Measurements from ENCODE around the gene SOCS7. TPM values are rescaled to one million over a fixed set of nuclear protein-coding genes. Genes with fewer than 3 reads are reported as not detected.

The SOCS7 gene
- total and polyA plus RNA-seq, 10 of the 15 experiments (the other 5 are each of a cell fraction or from before 2014, with no cell fraction given): 0.68 to 12.8 (median 7.3) TPM

- ChIA-PET CTCF (interaction anchor here (2.1 kb wide), 1 partner anchor 21 kb away, joined by 8 read pairs; no protein-coding TSS in a partner anchor), SMC1A (ENCODE audit: uncharacterized antibody, unreplicated experiment) (interaction anchor here (1.7 kb wide), 1 partner anchor 21 kb away, joined by 4 read pairs; no protein-coding TSS in a partner anchor), RAD21 (ENCODE audit: unreplicated experiment) (no interaction called here), POLR2A (no interaction called here)
- Histone ChIP-seq H3K27me3 (replicated peaks in 1 of 2; ENCODE audit: control insufficient read depth in 2 of 2, insufficient read depth in 2 of 2, low read length in 1 of 2) (no peaks in the 10 kb centered on the region), H2AFZ (ENCODE audit: control insufficient read depth, low read depth, low read length) (no peak overlapping the region), H3K4me1 (ENCODE audit: control insufficient read depth, insufficient read depth, low read length) (no peaks in the 10 kb centered on the region; the same call in 1 of the 2 replicates), H3K4me3 (no peak overlapping the region), H3K9ac (ENCODE audit: control insufficient read depth, insufficient read depth, low read length) (no peak overlapping the region), H3K9me3 (replicated peaks; ENCODE audit: control insufficient read depth, insufficient read depth, low read length) (no peaks in the 10 kb centered on the region), H3K27ac (ENCODE audit: control insufficient read depth, insufficient read depth) (no peak overlapping the region), H4K20me1 (ENCODE audit: control insufficient read depth, insufficient read depth) (no peaks in the 10 kb centered on the region), H3K4me2 (ENCODE audit: control insufficient read depth, insufficient read depth) (no peak overlapping the region), H3K36me3 (ENCODE audit: control insufficient read depth in 2 of 2, insufficient read depth in 2 of 2, low read length in 1 of 2) (peaks cover 0 to 3% of the 10 kb centered on the region in 2 experiments; a peak in 1 of 4 replicates), H3K79me2 (ENCODE audit: control insufficient read depth, insufficient read depth, low read length) (no peaks in the 10 kb centered on the region)
- ATAC-seq (no peak), FAIRE-seq (no peak), DNase-seq (ENCODE audit: low read depth, low spot score) (no peak)
- no peak for TF ChIP-seq STAT3 (IDR thresholded peaks at IDR 0.05; ENCODE audit: low read depth, low read length)
- TF ChIP-seq IRF4 (IDR thresholded peaks at IDR 0.05; ENCODE audit: low read depth, low read length): no peak
- no peak for TF ChIP-seq NFIC (IDR thresholded peaks at IDR 0.05; ENCODE audit: low read depth, low read length)
- TF ChIP-seq EP300 (IDR thresholded peaks at IDR 0.05; ENCODE audit: borderline replicate concordance in 1 of 2, control insufficient read depth in 1 of 2, low read depth in 2 of 2, low read length in 2 of 2): no peak
- TF ChIP-seq ZBTB33 (IDR thresholded peaks at IDR 0.05): no peak
- in situ Hi-C loops (cut with MboI): no loop called here
- WGBS (ENCODE audit: insufficient coverage, insufficient replicate concordance, low lambda C conversion rate, missing lambda C conversion rate): 25% methylated on average over 7 of the region's 7 CpGs
- intact Hi-C loops (cut with micrococcal nuclease; ENCODE audit: unreplicated experiment): no loop called here
- BruUV-seq (replicated peaks): no TSS peak
These were observed 23.0 kb upstream of the SOCS7 start for GRCh38 chr17:38328620-38329019.

GRCh38 chr17:38329284-38329683, 22.4 kb upstream of the SOCS7 start:
- POLR2A ChIA-PET: no interaction called here
- 62% methylated on average over 7 of the region's 7 CpGs for WGBS (ENCODE audit: insufficient coverage, insufficient replicate concordance, low lambda C conversion rate, missing lambda C conversion rate)
- in situ Hi-C loops (cut with MboI): no loop called here

More at GRCh38 chr17:38329284-38329683, 22.4 kb upstream of the SOCS7 start:
- no peaks in the 10 kb centered on the region; the same call in 1 of the 2 replicates for H3K4me1 ChIP-seq (ENCODE audit: control insufficient read depth, insufficient read depth, low read length)
- DNase-seq (ENCODE audit: low read depth, low spot score) (no peak), ATAC-seq (no peak), FAIRE-seq (no peak)
- no peaks in the 10 kb centered on the region for H4K20me1 ChIP-seq (ENCODE audit: control insufficient read depth, insufficient read depth)
- H3K27me3 ChIP-seq (replicated peaks in 1 of 2; ENCODE audit: control insufficient read depth in 2 of 2, insufficient read depth in 2 of 2, low read length in 1 of 2): no peaks in the 10 kb centered on the region
- H2AFZ ChIP-seq (ENCODE audit: control insufficient read depth, low read depth, low read length): no peak overlapping the region
- CTCF ChIA-PET: interaction anchor here (2.1 kb wide), 1 partner anchor 20 kb away, joined by 8 read pairs; no protein-coding TSS in a partner anchor
- TF ChIP-seq IRF5 (IDR thresholded peaks at IDR 0.05; ENCODE audit: borderline replicate concordance) (no peak), YY1 (IDR thresholded peaks at IDR 0.05; ENCODE audit: low read depth, low read length) (no peak), RAD51 (IDR thresholded peaks at IDR 0.05) (no peak), SRF (IDR thresholded peaks at IDR 0.05; ENCODE audit: low read depth in 2 of 2, low read length in 2 of 2) (no peak), SMAD1 (IDR thresholded peaks at IDR 0.05; ENCODE audit: low read depth, partially characterized antibody) (no peak), NR2F1 (conservative IDR thresholded peaks at IDR 0.05) (no peak), MTA2 (IDR thresholded peaks at IDR 0.05; ENCODE audit: low read depth) (no peak)
- RAD21 ChIA-PET (ENCODE audit: unreplicated experiment): no interaction called here
- H3K9me3 ChIP-seq (replicated peaks; ENCODE audit: control insufficient read depth, insufficient read depth, low read length): no peaks in the 10 kb centered on the region
- H3K4me2 ChIP-seq (ENCODE audit: control insufficient read depth, insufficient read depth): no peak overlapping the region
- no peaks in the 10 kb centered on the region for H3K79me2 ChIP-seq (ENCODE audit: control insufficient read depth, insufficient read depth, low read length)
- intact Hi-C loops (cut with micrococcal nuclease; ENCODE audit: unreplicated experiment): no loop called here
- BruUV-seq (replicated peaks): no TSS peak
- SMC1A ChIA-PET (ENCODE audit: uncharacterized antibody, unreplicated experiment): interaction anchor here (1.7 kb wide), 1 partner anchor 20 kb away, joined by 4 read pairs; no protein-coding TSS in a partner anchor
- H3K4me3 ChIP-seq: no peak overlapping the region
- H3K36me3 ChIP-seq (ENCODE audit: control insufficient read depth in 2 of 2, insufficient read depth in 2 of 2, low read length in 1 of 2): no peaks in the 10 kb centered on the region
- no peak overlapping the region for H3K27ac ChIP-seq (ENCODE audit: control insufficient read depth, insufficient read depth)
- no peak overlapping the region for H3K9ac ChIP-seq (ENCODE audit: control insufficient read depth, insufficient read depth, low read length)

All from GM12878 (cell line).